ENCODE results near the gene MTX1. TPM values are rescaled to one million over a fixed set of nuclear protein-coding genes. Genes with fewer than 3 reads are reported as not detected.

Gene MTX1
- total and polyA plus RNA-seq, 9 of the 15 experiments (the other 6 are each of a cell fraction or from before 2014, with no cell fraction given): 29.1 to 98.4 (median 66.9) TPM

GRCh38 chr1:155244368-155245162, 36.1 kb downstream of the MTX1 start (continued):
- TF ChIP-seq, protein P1, sequence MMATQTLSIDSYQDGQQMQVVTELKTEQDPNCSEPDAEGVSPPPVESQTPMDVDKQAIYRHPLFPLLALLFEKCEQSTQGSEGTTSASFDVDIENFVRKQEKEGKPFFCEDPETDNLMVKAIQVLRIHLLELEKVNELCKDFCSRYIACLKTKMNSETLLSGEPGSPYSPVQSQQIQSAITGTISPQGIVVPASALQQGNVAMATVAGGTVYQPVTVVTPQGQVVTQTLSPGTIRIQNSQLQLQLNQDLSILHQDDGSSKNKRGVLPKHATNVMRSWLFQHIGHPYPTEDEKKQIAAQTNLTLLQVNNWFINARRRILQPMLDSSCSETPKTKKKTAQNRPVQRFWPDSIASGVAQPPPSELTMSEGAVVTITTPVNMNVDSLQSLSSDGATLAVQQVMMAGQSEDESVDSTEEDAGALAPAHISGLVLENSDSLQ (IDR thresholded peaks at IDR 0.05): peak; percentile 98
- TF ChIP-seq, protein P2, sequence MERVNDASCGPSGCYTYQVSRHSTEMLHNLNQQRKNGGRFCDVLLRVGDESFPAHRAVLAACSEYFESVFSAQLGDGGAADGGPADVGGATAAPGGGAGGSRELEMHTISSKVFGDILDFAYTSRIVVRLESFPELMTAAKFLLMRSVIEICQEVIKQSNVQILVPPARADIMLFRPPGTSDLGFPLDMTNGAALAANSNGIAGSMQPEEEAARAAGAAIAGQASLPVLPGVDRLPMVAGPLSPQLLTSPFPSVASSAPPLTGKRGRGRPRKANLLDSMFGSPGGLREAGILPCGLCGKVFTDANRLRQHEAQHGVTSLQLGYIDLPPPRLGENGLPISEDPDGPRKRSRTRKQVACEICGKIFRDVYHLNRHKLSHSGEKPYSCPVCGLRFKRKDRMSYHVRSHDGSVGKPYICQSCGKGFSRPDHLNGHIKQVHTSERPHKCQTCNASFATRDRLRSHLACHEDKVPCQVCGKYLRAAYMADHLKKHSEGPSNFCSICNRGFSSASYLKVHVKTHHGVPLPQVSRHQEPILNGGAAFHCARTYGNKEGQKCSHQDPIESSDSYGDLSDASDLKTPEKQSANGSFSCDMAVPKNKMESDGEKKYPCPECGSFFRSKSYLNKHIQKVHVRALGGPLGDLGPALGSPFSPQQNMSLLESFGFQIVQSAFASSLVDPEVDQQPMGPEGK (CRISPR knock-in tag; IDR thresholded peaks at IDR 0.05; ENCODE audit: borderline replicate concordance): no peak
- TF ChIP-seq HIVEP1 (CRISPR knock-in tag; IDR thresholded peaks at IDR 0.05) (peak; percentile 16; the same call in 1 of the 2 replicates), HES1 (IDR thresholded peaks at IDR 0.05; ENCODE audit: low read depth) (peak; percentile 77), STAT6 (CRISPR knock-in tag; IDR thresholded peaks at IDR 0.05) (0 out of 2 replicates have a peak, but pooled peaks have one; percentile 57), NFRKB (IDR thresholded peaks at IDR 0.05; ENCODE audit: low read depth) (peak; percentile 98), KDM5B (IDR thresholded peaks at IDR 0.05; ENCODE audit: insufficient replicate concordance, low read depth, low read length) (peak; percentile 82), L3MBTL2 (IDR thresholded peaks at IDR 0.05) (peak; percentile 93), GTF3C2 (IDR thresholded peaks at IDR 0.05; ENCODE audit: borderline replicate concordance, extremely low read depth, insufficient read length) (peak; percentile 52), BCL6 (CRISPR knock-in tag; IDR thresholded peaks at IDR 0.05) (no peak), BRD9 (IDR thresholded peaks at IDR 0.05; ENCODE audit: low read depth, partially characterized antibody) (peak; percentile 99)
- TF ChIP-seq, protein P3, sequence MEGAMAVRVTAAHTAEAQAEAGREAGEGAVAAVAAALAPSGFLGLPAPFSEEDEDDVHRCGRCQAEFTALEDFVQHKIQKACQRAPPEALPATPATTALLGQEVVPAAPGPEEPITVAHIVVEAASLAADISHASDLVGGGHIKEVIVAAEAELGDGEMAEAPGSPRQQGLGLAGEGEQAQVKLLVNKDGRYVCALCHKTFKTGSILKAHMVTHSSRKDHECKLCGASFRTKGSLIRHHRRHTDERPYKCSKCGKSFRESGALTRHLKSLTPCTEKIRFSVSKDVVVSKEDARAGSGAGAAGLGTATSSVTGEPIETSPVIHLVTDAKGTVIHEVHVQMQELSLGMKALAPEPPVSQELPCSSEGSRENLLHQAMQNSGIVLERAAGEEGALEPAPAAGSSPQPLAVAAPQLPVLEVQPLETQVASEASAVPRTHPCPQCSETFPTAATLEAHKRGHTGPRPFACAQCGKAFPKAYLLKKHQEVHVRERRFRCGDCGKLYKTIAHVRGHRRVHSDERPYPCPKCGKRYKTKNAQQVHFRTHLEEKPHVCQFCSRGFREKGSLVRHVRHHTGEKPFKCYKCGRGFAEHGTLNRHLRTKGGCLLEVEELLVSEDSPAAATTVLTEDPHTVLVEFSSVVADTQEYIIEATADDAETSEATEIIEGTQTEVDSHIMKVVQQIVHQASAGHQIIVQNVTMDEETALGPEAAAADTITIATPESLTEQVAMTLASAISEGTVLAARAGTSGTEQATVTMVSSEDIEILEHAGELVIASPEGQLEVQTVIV (CRISPR knock-in tag; IDR thresholded peaks at IDR 0.05; ENCODE audit: borderline replicate concordance): no peak
- TF ChIP-seq, protein P4, sequence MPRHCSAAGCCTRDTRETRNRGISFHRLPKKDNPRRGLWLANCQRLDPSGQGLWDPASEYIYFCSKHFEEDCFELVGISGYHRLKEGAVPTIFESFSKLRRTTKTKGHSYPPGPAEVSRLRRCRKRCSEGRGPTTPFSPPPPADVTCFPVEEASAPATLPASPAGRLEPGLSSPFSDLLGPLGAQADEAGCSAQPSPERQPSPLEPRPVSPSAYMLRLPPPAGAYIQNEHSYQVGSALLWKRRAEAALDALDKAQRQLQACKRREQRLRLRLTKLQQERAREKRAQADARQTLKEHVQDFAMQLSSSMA (CRISPR knock-in tag; IDR thresholded peaks at IDR 0.05): no peak

Measured in K562 (cell line).